ENCODE results near the gene UROD. TPM values are rescaled to one million over a fixed set of nuclear protein-coding genes. Genes with fewer than 3 reads are reported as not detected.

UROD gene
- total and polyA plus RNA-seq, 3 donors from 2014 or later, result 111 to 187 (median 127) TPM

DNA sequence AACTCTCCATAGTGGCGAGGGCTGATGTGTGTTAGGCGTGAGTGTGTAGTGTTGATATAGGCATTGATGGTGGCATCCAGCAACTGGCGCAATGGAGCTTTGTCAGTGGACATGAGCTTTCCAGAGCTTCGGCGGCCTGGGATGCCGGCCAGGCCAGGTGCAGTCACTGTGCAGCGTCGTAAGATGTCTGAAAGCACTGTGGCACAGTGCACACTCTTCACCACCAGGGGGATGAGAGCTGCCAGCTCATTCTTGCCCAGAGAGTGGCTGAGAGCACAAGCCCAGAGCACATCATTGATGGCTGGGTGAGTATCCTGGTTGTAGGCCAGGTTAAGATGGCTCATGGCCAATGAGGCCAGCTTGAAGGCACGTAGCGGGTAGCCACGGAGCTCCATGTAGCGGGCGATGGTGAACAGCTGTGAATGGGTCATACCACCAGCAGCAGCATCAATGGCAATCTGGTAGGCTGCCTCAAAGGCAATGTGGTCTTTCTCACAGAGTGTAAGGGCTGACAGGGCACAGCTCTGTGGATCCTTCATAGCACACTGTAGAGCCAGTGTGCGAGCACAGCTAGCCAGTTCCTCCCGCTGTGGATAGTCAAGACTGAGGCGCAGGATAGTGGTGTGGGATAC, 6.7 kb downstream of the UROD start:
- TF ChIP-seq POLR2A (IDR thresholded peaks at IDR 0.05) (no peak), CTCF (IDR thresholded peaks at IDR 0.05) (peak; percentile 73 to 77 (median 74))
- Histone ChIP-seq H3K27me3 (no peaks in the 10 kb centered on the region), H3K9me3 (no peaks in the 10 kb centered on the region), H3K4me3 (no peak overlapping the region), H3K27ac (no peak overlapping the region), H3K36me3 (ENCODE audit: low read depth, missing control alignments) (no peaks in the 10 kb centered on the region), H3K4me1 (peaks cover 10% of the 10 kb centered on the region)
- 63 to 96% methylated on average over 6 to 16 of the region's 16 CpGs for WGBS, 2 donors
- DNase-seq, result peak; percentile 74
- intact Hi-C loops (cut with DNase I; ENCODE audit: low total_unique reads), result loop anchor here (10.0 kb wide), 2 partner anchors 184 to 486 kb away; partner anchors contain the start of genes CCDC163 and MMACHC

- no peaks in the 10 kb centered on the region for H3K36me3 ChIP-seq (ENCODE audit: low read depth, missing control alignments)
- H3K9me3 ChIP-seq, result no peaks in the 10 kb centered on the region
- intact Hi-C loops (cut with DNase I; ENCODE audit: low total_unique reads), result no loop called here
- H3K4me3 ChIP-seq, result no peak overlapping the region
- no peaks in the 10 kb centered on the region for H3K27me3 ChIP-seq
- no peaks in the 10 kb centered on the region for H3K4me1 ChIP-seq
- WGBS, 2 donors, result 92 to 94% methylated on average over 1 of the region's 1 CpG
- H3K27ac ChIP-seq, result no peak overlapping the region
- TF ChIP-seq POLR2A (IDR thresholded peaks at IDR 0.05) (no peak), CTCF (IDR thresholded peaks at IDR 0.05) (no peak)
- no peak for DNase-seq
These were observed 11.6 kb downstream of the UROD start for GRCh38 chr1:45023663-45024062.

DNA sequence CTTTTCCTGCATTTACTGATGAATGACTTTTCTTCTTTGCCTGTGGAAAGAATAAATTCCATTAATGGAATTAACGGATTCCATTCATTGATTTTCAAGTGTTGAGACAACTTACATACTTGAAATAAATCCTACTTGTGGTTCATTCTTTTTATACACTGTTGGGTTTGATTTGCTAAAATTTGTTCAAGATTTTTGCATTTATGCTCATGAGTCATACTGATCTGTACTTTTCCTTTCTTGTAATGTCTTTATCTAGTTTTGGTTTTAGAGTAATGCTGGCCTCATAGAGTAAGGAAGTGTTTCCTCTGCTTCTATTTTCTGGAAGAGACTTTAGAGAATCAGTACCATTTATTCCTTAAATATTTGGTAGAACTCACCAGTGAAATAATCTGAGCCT, 14.4 kb downstream of the UROD start:
- no peak for DNase-seq
- H3K36me3 ChIP-seq (ENCODE audit: low read depth, missing control alignments), result no peaks in the 10 kb centered on the region
- no peaks in the 10 kb centered on the region for H3K9me3 ChIP-seq
- intact Hi-C loops (cut with DNase I; ENCODE audit: low total_unique reads), result no loop called here
- no peaks in the 10 kb centered on the region for H3K27me3 ChIP-seq
- H3K4me1 ChIP-seq, result no peaks in the 10 kb centered on the region
- H3K27ac ChIP-seq, result no peak overlapping the region
- TF ChIP-seq CTCF (IDR thresholded peaks at IDR 0.05) (no peak), POLR2A (IDR thresholded peaks at IDR 0.05) (no peak)
- no peak overlapping the region for H3K4me3 ChIP-seq
- 93 to 100% methylated on average over 1 of the region's 1 CpG for WGBS, 2 donors

DNA sequence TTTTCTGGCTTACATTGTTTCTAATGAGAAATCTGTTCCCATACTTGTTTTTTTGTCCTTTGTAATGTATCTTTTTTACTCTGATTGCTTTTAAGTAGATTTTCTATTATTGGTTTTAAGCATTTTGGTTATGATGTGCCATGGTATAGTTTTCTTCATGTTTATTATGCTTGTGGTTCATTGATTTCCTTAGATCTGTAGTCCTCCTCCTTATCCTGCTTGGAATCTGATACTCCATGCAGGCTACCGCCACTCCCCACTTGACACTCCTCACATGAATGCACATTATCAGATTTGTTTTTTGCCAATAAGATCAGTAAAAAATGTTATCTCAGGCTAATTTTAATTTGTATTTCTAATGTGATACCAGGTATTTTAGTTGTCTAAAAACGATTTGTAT, 20.8 kb downstream of the UROD start:
- WGBS, 2 donors, result 63 to 66% methylated on average over 2 of the region's 2 CpGs
- H3K4me1 ChIP-seq, result peaks cover 6% of the 10 kb centered on the region
- no peak overlapping the region for H3K4me3 ChIP-seq
- no peaks in the 10 kb centered on the region for H3K9me3 ChIP-seq
- intact Hi-C loops (cut with DNase I; ENCODE audit: low total_unique reads), result no loop called here
- no peak overlapping the region for H3K27ac ChIP-seq
- no peaks in the 10 kb centered on the region for H3K27me3 ChIP-seq
- TF ChIP-seq POLR2A (IDR thresholded peaks at IDR 0.05) (no peak), CTCF (IDR thresholded peaks at IDR 0.05) (no peak)
- H3K36me3 ChIP-seq (ENCODE audit: low read depth, missing control alignments), result no peaks in the 10 kb centered on the region
- no peak for DNase-seq

DNA sequence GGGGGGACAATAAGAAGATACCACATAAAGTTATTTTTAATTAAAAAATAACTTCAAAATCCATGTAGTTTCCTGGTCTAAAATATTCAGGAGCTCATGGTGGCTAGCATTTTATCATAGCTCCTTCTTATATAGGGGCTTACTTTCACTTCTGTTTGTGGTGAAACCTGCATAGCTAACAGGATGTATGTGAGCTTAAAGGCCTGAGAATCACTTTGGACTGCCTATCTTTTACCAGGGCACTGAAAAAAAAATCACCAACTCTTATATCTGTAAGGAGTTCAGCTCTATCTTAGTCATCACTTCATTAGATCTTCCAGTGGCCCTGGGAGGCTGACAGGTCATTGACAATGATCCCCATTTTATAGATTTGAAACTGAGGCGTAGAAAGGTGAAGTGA, 21.3 kb downstream of the UROD start:
- H3K4me3 ChIP-seq, result no peak overlapping the region
- WGBS, 2 donors, result 97 to 100% methylated on average over 1 of the region's 1 CpG
- TF ChIP-seq POLR2A (IDR thresholded peaks at IDR 0.05) (no peak), CTCF (IDR thresholded peaks at IDR 0.05) (no peak)
- peaks cover 6% of the 10 kb centered on the region for H3K4me1 ChIP-seq
- H3K36me3 ChIP-seq (ENCODE audit: low read depth, missing control alignments), result no peaks in the 10 kb centered on the region
- intact Hi-C loops (cut with DNase I; ENCODE audit: low total_unique reads), result no loop called here
- no peaks in the 10 kb centered on the region for H3K27me3 ChIP-seq
- no peak for DNase-seq
- no peak overlapping the region for H3K27ac ChIP-seq
- H3K9me3 ChIP-seq, result no peaks in the 10 kb centered on the region
